Measurements from ENCODE around the gene TMCO2.
"Not testable (repeated sequence)": the region's sequence is repeated elsewhere in the genome, so short reads cannot be mapped to it uniquely, and the experiment has no call there.

The TMCO2 gene

GRCh38 chr1:40247655-40248054, at the start of gene TMCO2:
TSS of gene TMCO2 (plus strand) at chr1:40247937. CDS start at chr1:40247994, 57 bp downstream.
- TF ChIP-seq, protein P1, sequence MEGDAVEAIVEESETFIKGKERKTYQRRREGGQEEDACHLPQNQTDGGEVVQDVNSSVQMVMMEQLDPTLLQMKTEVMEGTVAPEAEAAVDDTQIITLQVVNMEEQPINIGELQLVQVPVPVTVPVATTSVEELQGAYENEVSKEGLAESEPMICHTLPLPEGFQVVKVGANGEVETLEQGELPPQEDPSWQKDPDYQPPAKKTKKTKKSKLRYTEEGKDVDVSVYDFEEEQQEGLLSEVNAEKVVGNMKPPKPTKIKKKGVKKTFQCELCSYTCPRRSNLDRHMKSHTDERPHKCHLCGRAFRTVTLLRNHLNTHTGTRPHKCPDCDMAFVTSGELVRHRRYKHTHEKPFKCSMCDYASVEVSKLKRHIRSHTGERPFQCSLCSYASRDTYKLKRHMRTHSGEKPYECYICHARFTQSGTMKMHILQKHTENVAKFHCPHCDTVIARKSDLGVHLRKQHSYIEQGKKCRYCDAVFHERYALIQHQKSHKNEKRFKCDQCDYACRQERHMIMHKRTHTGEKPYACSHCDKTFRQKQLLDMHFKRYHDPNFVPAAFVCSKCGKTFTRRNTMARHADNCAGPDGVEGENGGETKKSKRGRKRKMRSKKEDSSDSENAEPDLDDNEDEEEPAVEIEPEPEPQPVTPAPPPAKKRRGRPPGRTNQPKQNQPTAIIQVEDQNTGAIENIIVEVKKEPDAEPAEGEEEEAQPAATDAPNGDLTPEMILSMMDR (IDR thresholded peaks at IDR 0.05), result no peak
- no peak within 1 kb of the TSS for H3K27ac ChIP-seq
- DNase-seq (ENCODE audit: low spot score), result no peak
- H3K4me3 ChIP-seq, result no peak within 1 kb of the TSS

DNA sequence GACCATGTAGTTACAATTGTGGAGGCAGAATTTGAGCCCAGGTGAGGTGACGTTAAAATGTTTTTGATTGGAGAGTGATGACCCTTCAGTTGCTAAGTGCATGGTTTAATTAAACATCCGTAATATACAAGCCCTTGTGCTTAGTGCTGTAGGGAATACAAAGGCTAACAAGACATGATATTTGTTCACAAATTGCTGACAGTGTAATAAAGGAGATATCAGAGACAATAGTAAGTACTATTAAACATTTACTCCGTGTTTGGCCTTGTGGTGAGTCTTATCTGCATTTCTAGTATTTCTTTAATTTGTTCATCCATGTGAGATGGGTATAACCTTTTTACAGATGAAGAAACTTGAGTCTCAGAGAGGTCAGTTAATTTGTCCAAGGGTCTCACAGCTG, 48.6 kb upstream of the TMCO2 start:
- Histone ChIP-seq H3K27ac (no peak overlapping the region), H3K4me3 (no peak overlapping the region)
- DNase-seq (ENCODE audit: low spot score), result no peak
- TF ChIP-seq, protein P1 (IDR thresholded peaks at IDR 0.05), result no peak

DNA sequence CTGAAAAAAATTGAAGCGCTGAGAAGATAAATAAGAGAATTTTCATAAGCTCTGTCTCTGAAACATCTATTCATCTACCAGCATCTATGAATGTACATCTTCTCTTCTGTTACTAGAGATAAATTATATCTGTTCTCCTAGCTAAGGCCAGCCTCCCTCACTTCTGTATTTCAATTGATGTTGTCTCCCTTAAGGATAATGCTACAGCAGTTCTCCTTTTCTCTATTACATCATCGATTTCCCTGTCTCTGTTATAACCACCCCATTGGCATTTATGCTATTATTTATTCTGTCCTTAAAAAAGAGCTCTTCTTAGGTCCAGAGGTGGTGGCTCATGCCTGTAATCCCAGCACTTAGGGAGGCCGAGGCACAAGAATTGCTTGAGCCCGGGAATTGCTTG, 42.9 kb upstream of the TMCO2 start:
- TF ChIP-seq, protein P1 (IDR thresholded peaks at IDR 0.05), result no peak
- Histone ChIP-seq H3K4me3 (no peak overlapping the region), H3K27ac (no peak overlapping the region)
- no peak for DNase-seq (ENCODE audit: low spot score)

DNA sequence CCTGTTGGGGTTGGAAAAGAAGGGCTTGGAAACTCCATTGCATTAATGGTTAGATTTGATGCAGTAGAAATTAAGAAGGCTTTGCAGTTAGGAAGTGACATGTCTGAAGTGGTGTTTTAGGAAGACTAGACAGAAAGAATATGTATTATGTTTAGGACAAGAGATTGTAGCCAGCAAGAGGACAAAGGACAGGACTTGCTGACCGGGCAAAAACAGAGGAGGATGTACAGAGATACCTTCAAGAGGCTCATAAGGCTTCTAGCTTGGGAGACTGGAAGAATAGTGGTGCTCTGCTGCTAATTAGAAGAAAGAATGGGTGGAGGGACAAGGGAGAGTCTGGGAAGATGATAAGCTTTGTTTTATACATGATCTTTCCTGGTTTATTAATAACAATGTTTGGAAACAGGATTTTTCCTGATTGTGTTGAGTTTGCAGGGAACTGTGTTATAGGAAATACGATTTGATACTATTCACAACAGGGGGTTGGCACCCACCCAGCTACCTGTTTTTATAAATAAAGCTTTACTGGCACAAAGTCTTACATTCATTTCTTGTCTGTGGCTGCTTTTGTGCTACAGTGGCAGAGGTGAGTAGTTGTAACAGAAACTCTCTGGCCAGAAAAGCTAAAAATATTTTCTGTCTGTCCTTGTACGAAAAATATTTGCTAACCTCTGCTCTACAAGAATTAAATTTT, 37.1 kb upstream of the TMCO2 start:
- TF ChIP-seq, protein P1 (IDR thresholded peaks at IDR 0.05), result no peak
- DNase-seq (ENCODE audit: low spot score), result no peak
- Histone ChIP-seq H3K27ac (no peak overlapping the region), H3K4me3 (no peak overlapping the region)

GRCh38 chr1:40218333-40218732, 29.4 kb upstream of the TMCO2 start:
- TF ChIP-seq, protein P1 (IDR thresholded peaks at IDR 0.05), result no peak
- H3K4me3 ChIP-seq, result no peak overlapping the region
- no peak for DNase-seq (ENCODE audit: low spot score)
- no peak overlapping the region for H3K27ac ChIP-seq

- H3K4me3 ChIP-seq; H3K27ac ChIP-seq; DNase-seq (ENCODE audit: low spot score): not testable (repeated sequence)
Observed at GRCh38 chr1:40221471-40221905, 26.2 kb upstream of the TMCO2 start.

- DNase-seq (ENCODE audit: low spot score), result no peak
- TF ChIP-seq, protein P1 (IDR thresholded peaks at IDR 0.05), result no peak
- no peak overlapping the region for H3K27ac ChIP-seq
Observed at GRCh38 chr1:40221977-40222772, 25.6 kb upstream of the TMCO2 start.

More at GRCh38 chr1:40221977-40222772, 25.6 kb upstream of the TMCO2 start:
- H3K4me3 ChIP-seq, result no peak overlapping the region

Data from coronary artery (tissue), 2 donors.